ENCODE data around the gene POU3F2.

Gene POU3F2

GRCh38 chr6:98830146-98830545 is 4.2 kb upstream of the POU3F2 start:
- in situ Hi-C loops (cut with MboI; ENCODE audit: low sequenced_read_pairs): no loop called here

GRCh38 chr6:98831057-98831958 is 3.1 kb upstream of the POU3F2 start:
- in situ Hi-C loops (cut with MboI; ENCODE audit: low sequenced_read_pairs): no loop called here

GRCh38 chr6:98831959-98832283 is 2.5 kb upstream of the POU3F2 start:
- in situ Hi-C loops (cut with MboI; ENCODE audit: low sequenced_read_pairs): no loop called here

GRCh38 chr6:98832284-98833056 is 1.9 kb upstream of the POU3F2 start:
- in situ Hi-C loops (cut with MboI; ENCODE audit: low sequenced_read_pairs): no loop called here

- in situ Hi-C loops (cut with MboI; ENCODE audit: low sequenced_read_pairs): no loop called here
Observed at GRCh38 chr6:98833057-98833306, 1.4 kb upstream of the POU3F2 start.

GRCh38 chr6:98833307-98834059 is 891 bp upstream of the POU3F2 start:
- in situ Hi-C loops (cut with MboI; ENCODE audit: low sequenced_read_pairs): no loop called here

- in situ Hi-C loops (cut with MboI; ENCODE audit: low sequenced_read_pairs): no loop called here
Observed at GRCh38 chr6:98835149-98836024, 1.0 kb downstream of the POU3F2 start.

- in situ Hi-C loops (cut with MboI; ENCODE audit: low sequenced_read_pairs): no loop called here
Observed at GRCh38 chr6:98836025-98836961, 1.9 kb downstream of the POU3F2 start.

- in situ Hi-C loops (cut with MboI; ENCODE audit: low sequenced_read_pairs): no loop called here
Observed at GRCh38 chr6:98836962-98837944, 2.9 kb downstream of the POU3F2 start.

GRCh38 chr6:98838032-98838431 is 3.7 kb downstream of the POU3F2 start:
- in situ Hi-C loops (cut with MboI; ENCODE audit: low sequenced_read_pairs): no loop called here

- in situ Hi-C loops (cut with MboI; ENCODE audit: low sequenced_read_pairs): no loop called here
Observed at GRCh38 chr6:98838975-98839374, 4.6 kb downstream of the POU3F2 start.

- in situ Hi-C loops (cut with MboI; ENCODE audit: low sequenced_read_pairs): no loop called here
Observed at GRCh38 chr6:98839781-98840361, 5.5 kb downstream of the POU3F2 start.

- in situ Hi-C loops (cut with MboI; ENCODE audit: low sequenced_read_pairs): no loop called here
Observed at GRCh38 chr6:98840385-98840784, 6.0 kb downstream of the POU3F2 start.

GRCh38 chr6:98840996-98841513 is 6.7 kb downstream of the POU3F2 start:
- in situ Hi-C loops (cut with MboI; ENCODE audit: low sequenced_read_pairs): no loop called here

- in situ Hi-C loops (cut with MboI; ENCODE audit: low sequenced_read_pairs): no loop called here
Observed at GRCh38 chr6:98841621-98842341, 7.4 kb downstream of the POU3F2 start.

- in situ Hi-C loops (cut with MboI; ENCODE audit: low sequenced_read_pairs): no loop called here
Observed at GRCh38 chr6:98842342-98843180, 8.2 kb downstream of the POU3F2 start.

Measured in HL-60/S4 treated with phorbol 12-myristate 13-acetate at 8.2 ng/mL for 4 days and 3 days (cell line).